Measurements from ENCODE around the gene ARL16. TPM values are rescaled to one million over a fixed set of nuclear protein-coding genes. Genes with fewer than 3 reads are reported as not detected.

Gene ARL16
- total and polyA plus RNA-seq, 2 of the 4 experiments (the other 2 are of a cell fraction), result 51.1 to 77.9 TPM

GRCh38 chr17:81665205-81666091 is 18.1 kb downstream of the ARL16 start:
- peak overlapping the region; percentile 61 for H3K56ac ChIP-seq (ENCODE audit: extremely low read depth, insufficient read depth, low read length)
- H2BK5ac ChIP-seq (ENCODE audit: low read depth, low read length, poor library complexity, severe bottlenecking), result peak overlapping the region; percentile 43
- H3K27me3 ChIP-seq (ENCODE audit: control insufficient read depth, insufficient read depth, low read length), result no peaks in the 10 kb centered on the region
- H3K79me1 ChIP-seq (ENCODE audit: low read depth in 1 of 2, low read length in 2 of 2), result peaks cover 29 to 48% of the 10 kb centered on the region in 2 experiments
- H4K5ac ChIP-seq (ENCODE audit: low read depth, low read length), result peak overlapping the region; percentile 66
- peaks cover 19% of the 10 kb centered on the region for H3K9me1 ChIP-seq (ENCODE audit: insufficient read depth, low read length)
- CTCF ChIA-PET, result no interaction called here
- peak overlapping the region; percentile 79 for H3K27ac ChIP-seq (ENCODE audit: insufficient read depth, low read length)
- H4K91ac ChIP-seq (ENCODE audit: insufficient read depth, low read depth, low read length), result peak overlapping the region; percentile 89
- H3K23ac ChIP-seq (ENCODE audit: low read depth, low read length), result peak overlapping the region; percentile 87
- peaks cover 2% of the 10 kb centered on the region; the same call in 1 of the 2 replicates for H4K20me1 ChIP-seq (ENCODE audit: insufficient read depth, low read length)
- no peaks in the 10 kb centered on the region for H3K9me3 ChIP-seq (ENCODE audit: control insufficient read depth, insufficient read depth, low read length)
- H3K4me1 ChIP-seq (ENCODE audit: control insufficient read depth, insufficient read depth, low read length), result peaks cover 10% of the 10 kb centered on the region
- intact Hi-C loops (cut with micrococcal nuclease) (loop anchor here (1.0 kb wide), 1 partner anchor 28 kb away; the partner anchor contains the start of genes NPLOC4 and TSPAN10), in situ Hi-C loops (cut with MboI; ENCODE audit: low sequenced_read_pairs) (no loop called here), dilution Hi-C loops (cut with HindIII; ENCODE audit: low sequenced_read_pairs, unreplicated experiment) (no loop called here)
- H4K8ac ChIP-seq (ENCODE audit: low read depth in 2 of 2, low read length in 2 of 2), result peak overlapping the region; percentile 96 to 100
- peak overlapping the region; percentile 98 for H2AK5ac ChIP-seq (ENCODE audit: low read depth, low read length)
- H3K4me2 ChIP-seq (ENCODE audit: low read depth, low read length), result peak overlapping the region; percentile 90
- WGBS, 2 experiments (ENCODE audit: extremely low coverage in 2 of 2, insufficient read length in 1 of 2), result 73% methylated on average over 22 of the region's 30 CpGs; no CpG with 5 or more reads in 1 of the 2 experiments
- H2AK9ac ChIP-seq (replicated peaks; ENCODE audit: low read depth, low read length, poor library complexity), result peak overlapping the region; percentile 98
- peak overlapping the region; percentile 75 for H3K4me3 ChIP-seq (ENCODE audit: insufficient read depth, low read depth, low read length)
- TF ChIP-seq POLR2A (IDR thresholded peaks at IDR 0.05; ENCODE audit: low read depth, low read length), result no peak
- TF ChIP-seq FOS (IDR thresholded peaks at IDR 0.05; ENCODE audit: low read depth, low read length), result no peak
- TF ChIP-seq BHLHE40 (IDR thresholded peaks at IDR 0.05; ENCODE audit: low read depth, low read length), result no peak
- TF ChIP-seq RFX5 (IDR thresholded peaks at IDR 0.05; ENCODE audit: low read depth, low read length), result no peak
- TF ChIP-seq CTCF (conservative IDR thresholded peaks at IDR 0.05; ENCODE audit: low read depth, low read length), result no peak
- no peak for TF ChIP-seq RAD21 (IDR thresholded peaks at IDR 0.05; ENCODE audit: low read length)
- TF ChIP-seq USF2 (IDR thresholded peaks at IDR 0.05; ENCODE audit: low read depth, low read length), result no peak
- no peak for TF ChIP-seq CHD1 (IDR thresholded peaks at IDR 0.05; ENCODE audit: low read depth, low read length)
- TF ChIP-seq RCOR1 (IDR thresholded peaks at IDR 0.05; ENCODE audit: insufficient replicate concordance, low read length), result no peak
- H3K14ac ChIP-seq (replicated peaks; ENCODE audit: low read depth, low read length), result peak overlapping the region; percentile 91
- H2BK120ac ChIP-seq (ENCODE audit: low read depth, low read length), result no peak overlapping the region; the same call in 1 of the 2 replicates
- DNase-seq (peak; percentile 6), ATAC-seq (ENCODE audit: low read depth) (peak; percentile 24)
- H3K18ac ChIP-seq (ENCODE audit: low read depth, low read length), result no peak overlapping the region; the same call in 1 of the 2 replicates
- H2BK15ac ChIP-seq (ENCODE audit: low read depth, low read length), result no peak overlapping the region
- H3K4ac ChIP-seq (ENCODE audit: low read depth, low read length), result peak overlapping the region; percentile 91
- H2AFZ ChIP-seq (replicated peaks; ENCODE audit: low read length, poor library complexity), result peak overlapping the region; percentile 96
- peak overlapping the region; percentile 84 for H3K9ac ChIP-seq (ENCODE audit: low read depth, low read length)
- peaks cover 23% of the 10 kb centered on the region for H3K36me3 ChIP-seq (ENCODE audit: control insufficient read depth, insufficient read depth, low read length)
- TSS peak; percentile 52 for BruUV-seq (replicated peaks)
- no peak overlapping the region for H2BK20ac ChIP-seq (ENCODE audit: low read depth, low read length)
- POLR2A ChIA-PET (ENCODE audit: unreplicated experiment), result no interaction called here

All from IMR-90 (cell line).